Fibroblast of lung (primary cell): Measurements from ENCODE around the gene ZNF609. TPM values are rescaled to one million over a fixed set of nuclear protein-coding genes. Genes with fewer than 3 reads are reported as not detected.

Source experiments
- DNase-seq, 2 donors: peaks; one replicate each; pipeline versions ENCODE4 v3.0.0 to v3.0.0-alpha.2; 2010; ENCODE audit warnings: low read depth in 2 of 2
- H2AFZ ChIP-seq: 2 replicates; pipeline ENCODE4 v1.5.1; 2012; ENCODE audit warnings: low read length, control low read depth, inconsistent platforms
- H3K27ac ChIP-seq: 2 replicates; pipeline ENCODE4 v1.5.1; 2011; ENCODE audit warnings: low read length, control low read depth; ENCODE audit not compliant: insufficient read depth
- H3K27me3 ChIP-seq: 2 replicates; pipeline ENCODE4 v1.5.1; 2011; ENCODE audit warnings: mild to moderate bottlenecking, low read length; ENCODE audit not compliant: control insufficient read depth, insufficient read depth
- H3K36me3 ChIP-seq: 2 replicates; pipeline ENCODE4 v1.5.1; 2011; ENCODE audit warnings: low read length; ENCODE audit not compliant: control insufficient read depth, insufficient read depth
- H3K4me1 ChIP-seq: 2 replicates; pipeline ENCODE4 v1.5.1; 2011; ENCODE audit warnings: low read length; ENCODE audit not compliant: control insufficient read depth, insufficient read depth; ENCODE audit errors: extremely low read depth
- H3K4me2 ChIP-seq: 2 replicates; pipeline ENCODE4 v1.5.1; 2011; ENCODE audit warnings: low read length, control low read depth; ENCODE audit not compliant: insufficient read depth; ENCODE audit errors: extremely low read depth
- H3K4me3 ChIP-seq, 4 experiments: fragments of 200-600 bp in 1 of 4; sonication (generic) in 1 of 4; replicated peaks in 1 of 4; 2 replicates each; pipeline ENCODE4 v1.5.1; 2011 to 2016; ENCODE audit warnings: low read length in 4 of 4, low read depth in 3 of 4, mild to moderate bottlenecking in 3 of 4, control low read depth in 2 of 4, inconsistent platforms in 1 of 4, mixed read lengths in 1 of 4; ENCODE audit not compliant: insufficient read depth in 1 of 4; ENCODE audit errors: control extremely low read depth in 1 of 4
- H3K79me2 ChIP-seq: 2 replicates; pipeline ENCODE4 v1.5.1; 2012; ENCODE audit warnings: mild to moderate bottlenecking, low read length, inconsistent platforms; ENCODE audit not compliant: control insufficient read depth, insufficient read depth
- H3K9ac ChIP-seq: 2 replicates; pipeline ENCODE4 v1.5.1; 2011; ENCODE audit warnings: mild to moderate bottlenecking, low read length, control low read depth; ENCODE audit not compliant: insufficient read depth
- H3K9me3 ChIP-seq: 2 replicates; pipeline ENCODE4 v1.5.1; 2012; ENCODE audit warnings: low read depth, low read length; ENCODE audit not compliant: control insufficient read depth, insufficient read depth
- H4K20me1 ChIP-seq: 2 replicates; pipeline ENCODE4 v1.5.1; 2011; ENCODE audit warnings: low read length; ENCODE audit not compliant: control insufficient read depth, insufficient read depth; ENCODE audit errors: extremely low read depth
- EZH2 ChIP-seq: IDR thresholded peaks from 2 replicates; pipeline ENCODE4 v1.5.1; 2012; ENCODE audit warnings: low read length, control low read depth, mild to moderate bottlenecking; ENCODE audit errors: missing control alignments
- polyA plus RNA-seq, 2 donors: library from polyadenylated mRNA; depleted of rRNA in 1 of 2; stranded (reverse) in 1 of 2; unstranded in 1 of 2; fragments of >200 nt; gene quantifications; 2 replicates each; pipeline ENCODE4 v1.2.1, GENCODE V29; 2011 to 2012; ENCODE audit warnings: missing spikeins in 1 of 2
- total RNA-seq: library from RNA; depleted of rRNA; stranded (reverse); fragments of >200 nt; gene quantifications from 2 replicates; pipeline ENCODE4 v1.2.1, GENCODE V29; 2014
- TF ChIP-seq, protein P1 (sequence below), 2 donors: IDR thresholded peaks in 1 of 2; conservative IDR thresholded peaks in 1 of 2; 1 replicate in 1 of 2; 2 replicates in 1 of 2; pipeline ENCODE4 v1.5.1; 2011 to 2012; ENCODE audit warnings: low read length in 2 of 2, control low read depth in 1 of 2, inconsistent platforms in 1 of 2, low read depth in 1 of 2, mild to moderate bottlenecking in 1 of 2

ZNF609 gene
- total and polyA plus RNA-seq, 2 donors (not counting 1 experiment from before 2014, with no cell fraction given), result 10.8 to 14.7 TPM

DNA sequence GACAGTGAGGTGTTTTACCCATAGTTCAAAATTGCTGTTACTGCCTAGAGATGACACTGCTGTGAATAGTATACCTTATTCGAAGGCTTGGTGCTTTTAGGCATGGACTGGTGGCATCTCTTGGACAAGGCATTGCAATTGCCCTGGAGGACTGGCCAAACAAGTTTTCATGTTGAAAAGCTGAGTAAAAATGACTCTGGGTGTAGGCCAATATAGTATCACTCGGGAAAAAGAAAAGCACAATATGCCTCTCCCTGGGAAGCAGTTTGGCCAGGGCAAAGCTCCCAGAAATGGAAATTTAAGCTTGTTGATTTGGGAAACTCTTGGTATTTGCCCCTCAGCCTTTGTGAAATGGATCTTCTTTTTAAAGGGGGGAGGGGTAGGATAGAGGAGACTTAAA is 54.8 kb downstream of the ZNF609 start:
- Histone ChIP-seq H3K9ac (no peak overlapping the region), H4K20me1 (no peaks in the 10 kb centered on the region), H3K4me1 (no peaks in the 10 kb centered on the region), H3K79me2 (peaks cover 7% of the 10 kb centered on the region), H3K36me3 (no peaks in the 10 kb centered on the region), H3K4me3 (no peak overlapping the region), H2AFZ (no peak overlapping the region), H3K4me2 (no peak overlapping the region), H3K27ac (no peak overlapping the region), H3K9me3 (no peaks in the 10 kb centered on the region), H3K27me3 (no peaks in the 10 kb centered on the region)
- no peak for DNase-seq
- TF ChIP-seq, protein P1, sequence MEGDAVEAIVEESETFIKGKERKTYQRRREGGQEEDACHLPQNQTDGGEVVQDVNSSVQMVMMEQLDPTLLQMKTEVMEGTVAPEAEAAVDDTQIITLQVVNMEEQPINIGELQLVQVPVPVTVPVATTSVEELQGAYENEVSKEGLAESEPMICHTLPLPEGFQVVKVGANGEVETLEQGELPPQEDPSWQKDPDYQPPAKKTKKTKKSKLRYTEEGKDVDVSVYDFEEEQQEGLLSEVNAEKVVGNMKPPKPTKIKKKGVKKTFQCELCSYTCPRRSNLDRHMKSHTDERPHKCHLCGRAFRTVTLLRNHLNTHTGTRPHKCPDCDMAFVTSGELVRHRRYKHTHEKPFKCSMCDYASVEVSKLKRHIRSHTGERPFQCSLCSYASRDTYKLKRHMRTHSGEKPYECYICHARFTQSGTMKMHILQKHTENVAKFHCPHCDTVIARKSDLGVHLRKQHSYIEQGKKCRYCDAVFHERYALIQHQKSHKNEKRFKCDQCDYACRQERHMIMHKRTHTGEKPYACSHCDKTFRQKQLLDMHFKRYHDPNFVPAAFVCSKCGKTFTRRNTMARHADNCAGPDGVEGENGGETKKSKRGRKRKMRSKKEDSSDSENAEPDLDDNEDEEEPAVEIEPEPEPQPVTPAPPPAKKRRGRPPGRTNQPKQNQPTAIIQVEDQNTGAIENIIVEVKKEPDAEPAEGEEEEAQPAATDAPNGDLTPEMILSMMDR (conservative IDR thresholded peaks at IDR 0.05 in 1 of 2, IDR thresholded peaks at IDR 0.05 in 1 of 2; ENCODE audit: low read depth in 1 of 2, low read length in 2 of 2), result no peak
- TF ChIP-seq EZH2, result no peak

DNA sequence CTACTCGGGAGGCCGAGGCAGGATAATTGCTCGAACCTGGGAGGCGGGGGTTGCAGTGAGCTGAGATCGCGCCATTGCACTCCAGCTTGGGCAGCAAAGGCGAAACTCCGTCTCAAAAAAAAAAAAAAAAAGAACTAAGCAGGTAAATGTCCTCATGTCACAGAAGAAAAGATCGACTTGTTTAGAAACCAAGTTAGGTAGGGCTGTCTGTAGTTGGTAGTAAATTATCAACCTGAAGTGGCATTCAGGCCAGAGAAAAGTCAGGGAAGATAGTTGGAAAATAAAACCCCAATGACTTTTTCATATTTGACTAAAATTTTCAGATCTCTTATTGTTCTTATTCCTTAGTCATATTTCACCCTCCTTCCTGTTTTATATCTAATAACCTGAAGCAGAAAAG is 55.4 kb downstream of the ZNF609 start:
- Histone ChIP-seq H3K27ac (no peak overlapping the region), H4K20me1 (no peaks in the 10 kb centered on the region), H3K4me1 (no peaks in the 10 kb centered on the region), H3K79me2 (peaks cover 4% of the 10 kb centered on the region), H2AFZ (no peak overlapping the region), H3K4me2 (no peak overlapping the region), H3K4me3 (no peak overlapping the region), H3K27me3 (no peaks in the 10 kb centered on the region), H3K9ac (no peak overlapping the region), H3K36me3 (no peaks in the 10 kb centered on the region), H3K9me3 (no peaks in the 10 kb centered on the region)
- TF ChIP-seq EZH2, result no peak
- TF ChIP-seq, protein P1 (conservative IDR thresholded peaks at IDR 0.05 in 1 of 2, IDR thresholded peaks at IDR 0.05 in 1 of 2; ENCODE audit: low read depth in 1 of 2, low read length in 2 of 2), result no peak
- no peak for DNase-seq

DNA sequence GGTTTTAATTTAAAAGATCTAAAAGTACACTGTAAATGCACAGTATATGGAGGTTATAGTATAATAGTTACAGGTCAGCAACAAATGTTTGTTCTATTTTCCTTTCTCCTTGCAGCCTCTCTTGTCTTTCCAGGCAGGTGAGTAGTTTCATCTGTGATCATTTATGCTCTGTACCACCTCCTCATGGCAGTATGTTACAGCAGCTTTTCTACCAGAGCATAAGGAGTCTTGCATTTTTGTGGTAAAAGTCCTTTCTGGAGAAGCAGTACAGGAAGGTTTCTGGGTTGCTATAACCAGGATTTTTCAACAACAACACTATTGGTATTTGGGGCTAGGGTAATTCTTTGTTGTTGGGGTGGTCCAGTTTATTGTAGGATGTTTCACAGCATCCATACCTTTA is 59.5 kb downstream of the ZNF609 start:
- H4K20me1 ChIP-seq, result no peaks in the 10 kb centered on the region
- no peak overlapping the region for H3K27ac ChIP-seq
- H3K36me3 ChIP-seq, result no peaks in the 10 kb centered on the region
- no peaks in the 10 kb centered on the region for H3K27me3 ChIP-seq
- H3K4me2 ChIP-seq, result no peak overlapping the region
- DNase-seq, result no peak
- TF ChIP-seq, protein P1 (conservative IDR thresholded peaks at IDR 0.05 in 1 of 2, IDR thresholded peaks at IDR 0.05 in 1 of 2; ENCODE audit: low read depth in 1 of 2, low read length in 2 of 2), result peak in 1 of 2 donors; percentile 6
- no peak for TF ChIP-seq EZH2
- H3K4me1 ChIP-seq, result no peaks in the 10 kb centered on the region
- no peaks in the 10 kb centered on the region for H3K9me3 ChIP-seq
- H2AFZ ChIP-seq, result no peak overlapping the region
- peaks cover 7% of the 10 kb centered on the region for H3K79me2 ChIP-seq
- H3K9ac ChIP-seq, result no peak overlapping the region
- H3K4me3 ChIP-seq, result no peak overlapping the region
